GM12875 (cell line): ENCODE results near the gene HDAC6.

Experiments
- H3K4me3 ChIP-seq: one replicate; pipeline ENCODE4 v1.5.1; 2011; ENCODE audit warnings: low read depth, low read length, control low read depth
- TF ChIP-seq, protein P1 (sequence below): IDR thresholded peaks from 2 replicates; pipeline ENCODE4 v1.5.1; 2011; ENCODE audit warnings: low read depth, mild to moderate bottlenecking, control low read depth, inconsistent platforms, low read length, moderate library complexity, borderline replicate concordance; ENCODE audit not compliant: insufficient read depth

HDAC6 gene

DNA sequence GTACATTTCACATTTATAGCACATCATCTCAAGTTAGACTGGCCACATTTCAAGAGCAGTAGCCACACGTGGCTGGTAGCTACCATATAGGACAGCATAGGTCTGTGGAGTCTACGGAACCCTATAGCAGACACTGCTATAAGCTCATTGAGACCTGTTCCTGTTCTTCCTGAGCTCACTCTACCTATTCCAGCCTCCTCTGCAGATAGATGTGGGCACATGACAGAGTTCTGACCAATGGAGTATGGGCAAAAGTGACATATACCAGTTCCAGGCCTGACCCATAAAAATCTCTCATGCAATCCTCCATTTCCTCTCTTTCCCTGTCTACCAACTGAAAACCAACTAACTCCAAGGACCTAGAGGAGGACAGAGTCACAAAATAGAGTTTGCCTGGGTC is 3.5 kb upstream of the HDAC6 start:
- TF ChIP-seq, protein P1, sequence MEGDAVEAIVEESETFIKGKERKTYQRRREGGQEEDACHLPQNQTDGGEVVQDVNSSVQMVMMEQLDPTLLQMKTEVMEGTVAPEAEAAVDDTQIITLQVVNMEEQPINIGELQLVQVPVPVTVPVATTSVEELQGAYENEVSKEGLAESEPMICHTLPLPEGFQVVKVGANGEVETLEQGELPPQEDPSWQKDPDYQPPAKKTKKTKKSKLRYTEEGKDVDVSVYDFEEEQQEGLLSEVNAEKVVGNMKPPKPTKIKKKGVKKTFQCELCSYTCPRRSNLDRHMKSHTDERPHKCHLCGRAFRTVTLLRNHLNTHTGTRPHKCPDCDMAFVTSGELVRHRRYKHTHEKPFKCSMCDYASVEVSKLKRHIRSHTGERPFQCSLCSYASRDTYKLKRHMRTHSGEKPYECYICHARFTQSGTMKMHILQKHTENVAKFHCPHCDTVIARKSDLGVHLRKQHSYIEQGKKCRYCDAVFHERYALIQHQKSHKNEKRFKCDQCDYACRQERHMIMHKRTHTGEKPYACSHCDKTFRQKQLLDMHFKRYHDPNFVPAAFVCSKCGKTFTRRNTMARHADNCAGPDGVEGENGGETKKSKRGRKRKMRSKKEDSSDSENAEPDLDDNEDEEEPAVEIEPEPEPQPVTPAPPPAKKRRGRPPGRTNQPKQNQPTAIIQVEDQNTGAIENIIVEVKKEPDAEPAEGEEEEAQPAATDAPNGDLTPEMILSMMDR, result no peak
- no peak overlapping the region for H3K4me3 ChIP-seq

DNA sequence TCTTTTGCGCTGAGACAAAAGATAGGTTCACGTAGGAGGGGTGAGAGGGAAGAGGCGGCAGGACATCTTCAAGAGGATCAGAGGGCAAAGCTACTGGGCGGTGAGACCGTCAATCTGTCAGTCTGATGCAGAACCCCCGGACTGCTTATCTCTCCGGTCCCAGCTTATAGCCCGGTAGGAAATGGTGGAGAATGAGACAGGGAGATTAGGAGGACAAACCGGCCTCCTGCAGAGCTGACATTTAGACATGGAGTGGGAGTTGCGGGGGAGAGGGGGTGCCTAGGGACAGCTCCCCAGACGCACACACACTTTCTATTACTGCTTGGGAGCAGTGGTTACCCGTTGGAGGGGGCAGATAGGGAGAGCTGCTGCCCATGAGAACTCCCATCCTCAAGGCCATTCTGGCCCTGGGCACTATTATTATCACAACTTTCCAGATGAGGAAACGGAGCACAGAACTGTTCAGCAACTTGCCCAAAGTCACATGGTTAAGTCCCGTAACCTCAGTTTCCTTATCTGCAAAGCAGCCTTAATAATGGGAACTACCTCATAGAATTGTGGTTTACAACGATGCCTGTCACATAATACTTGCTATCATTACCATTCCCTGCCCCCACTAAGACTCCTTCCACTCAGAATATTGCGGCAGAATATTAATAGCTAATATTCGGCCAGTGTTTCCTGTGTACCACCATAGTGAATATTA is 1.1 kb upstream of the HDAC6 start:
- TF ChIP-seq, protein P1, result no peak
- H3K4me3 ChIP-seq, result peak overlapping the region; percentile 54

DNA sequence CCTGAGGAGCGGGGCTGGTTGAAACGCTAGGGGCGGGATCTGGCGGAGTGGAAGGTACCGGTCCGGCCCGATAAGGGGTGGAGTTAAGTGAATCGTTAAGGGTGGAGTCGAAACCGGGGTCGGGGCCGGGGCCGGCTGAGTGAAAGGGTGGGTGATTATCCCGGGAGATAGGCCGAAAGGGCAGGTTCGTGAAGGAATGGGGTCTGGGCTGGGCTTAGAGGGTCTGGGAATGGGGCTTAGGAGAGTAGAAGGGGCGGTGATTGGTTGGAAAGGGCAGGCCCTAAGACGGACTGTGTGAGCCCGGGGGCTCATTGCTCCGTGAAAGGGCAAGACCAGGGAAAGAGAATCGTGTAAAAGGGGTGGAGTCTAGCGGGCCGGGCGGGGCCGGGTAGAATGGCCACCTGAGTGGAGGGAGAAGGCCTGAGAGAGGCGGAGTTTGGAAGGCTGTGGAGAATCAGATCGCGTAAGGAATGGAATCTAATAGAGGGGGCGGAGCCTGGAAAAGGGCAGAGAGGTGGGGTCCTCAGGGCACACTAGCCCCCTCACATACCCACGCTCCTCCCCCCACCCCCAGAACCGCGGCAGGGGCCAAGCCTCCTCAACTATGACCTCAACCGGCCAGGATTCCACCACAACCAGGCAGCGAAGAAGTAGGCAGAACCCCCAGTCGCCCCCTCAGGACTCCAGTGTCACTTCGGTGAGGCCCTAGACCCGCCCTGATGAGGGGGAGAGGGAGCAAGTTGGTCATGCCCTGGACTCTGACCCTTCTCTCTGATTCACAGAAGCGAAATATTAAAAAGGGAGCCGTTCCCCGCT is 430 bp downstream of the HDAC6 start:
- TF ChIP-seq, protein P1, result no peak
- H3K4me3 ChIP-seq, result peak overlapping the region; percentile 68

DNA sequence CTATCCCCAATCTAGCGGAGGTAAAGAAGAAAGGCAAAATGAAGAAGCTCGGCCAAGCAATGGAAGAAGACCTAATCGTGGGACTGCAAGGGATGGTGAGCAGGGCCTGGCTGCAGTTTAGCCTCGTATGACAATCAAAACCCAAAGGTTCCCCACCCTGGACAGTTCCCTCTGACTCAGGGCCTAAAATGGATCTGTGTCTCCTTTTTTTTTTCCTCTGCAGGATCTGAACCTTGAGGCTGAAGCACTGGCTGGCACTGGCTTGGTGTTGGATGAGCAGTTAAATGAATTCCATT is 986 bp downstream of the HDAC6 start:
- TF ChIP-seq, protein P1, result no peak
- peak overlapping the region; percentile 68 for H3K4me3 ChIP-seq

DNA sequence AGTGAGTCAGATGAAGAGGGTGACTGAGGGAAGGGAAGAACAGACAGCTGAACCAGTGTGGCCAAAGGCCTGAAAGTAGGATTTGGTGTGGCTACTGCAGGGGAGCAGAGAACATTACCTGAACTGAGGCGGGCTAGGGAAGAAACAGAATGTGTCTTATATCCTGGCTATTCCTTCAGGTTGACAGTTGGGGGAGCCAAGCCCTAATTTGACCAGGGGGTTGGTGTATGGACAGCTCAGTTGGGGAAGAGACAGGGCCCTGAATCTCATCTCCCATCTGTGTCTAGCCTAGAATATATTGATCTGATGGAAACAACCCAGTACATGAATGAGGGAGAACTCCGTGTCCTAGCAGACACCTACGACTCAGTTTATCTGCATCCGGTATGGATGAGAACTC is 4.2 kb downstream of the HDAC6 start:
- no peak overlapping the region for H3K4me3 ChIP-seq
- TF ChIP-seq, protein P1, result no peak

DNA sequence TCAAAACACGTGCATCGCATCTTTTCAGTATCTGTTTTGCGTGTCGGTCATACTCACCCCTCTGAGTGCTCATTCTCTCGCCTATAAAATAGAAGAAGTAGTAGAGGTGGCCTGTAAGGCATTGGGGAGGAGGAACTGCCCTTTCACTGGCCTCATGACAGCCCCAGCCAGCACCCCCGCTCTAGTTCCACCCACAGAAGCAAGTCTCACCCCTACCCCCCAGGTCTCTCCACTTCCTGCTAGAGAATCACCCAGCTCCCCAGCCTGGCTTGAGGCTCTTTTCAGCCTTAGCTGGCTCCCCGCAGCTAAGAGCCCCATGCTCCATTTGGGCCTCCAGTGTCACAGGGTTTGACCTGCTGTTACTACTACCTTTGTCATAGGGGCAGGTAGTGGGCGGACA is 11.8 kb downstream of the HDAC6 start:
- H3K4me3 ChIP-seq, result no peak overlapping the region
- TF ChIP-seq, protein P1, result no peak

DNA sequence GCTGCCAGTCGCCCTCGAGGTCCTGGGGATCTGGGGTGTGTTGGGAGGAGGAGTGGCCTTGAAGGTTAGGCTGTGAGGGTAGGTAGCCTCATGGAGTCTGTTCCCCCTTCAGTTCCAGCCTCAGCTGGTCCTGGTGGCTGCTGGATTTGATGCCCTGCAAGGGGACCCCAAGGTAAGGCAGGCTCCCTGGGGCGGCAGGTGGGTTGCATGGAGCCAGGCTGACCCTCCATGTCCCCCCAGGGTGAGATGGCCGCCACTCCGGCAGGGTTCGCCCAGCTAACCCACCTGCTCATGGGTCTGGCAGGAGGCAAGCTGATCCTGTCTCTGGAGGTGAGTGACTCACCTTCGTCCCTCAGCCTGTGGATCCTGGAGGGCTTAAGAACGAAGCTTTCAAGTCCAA is 12.9 kb downstream of the HDAC6 start:
- TF ChIP-seq, protein P1, result no peak
- H3K4me3 ChIP-seq, result no peak overlapping the region
